Fibroblast of skin of scalp (primary cell): ENCODE measurements around the gene CD300LB.
A peak's percentile ranks its signal among the peaks of the same experiment; 100 is the strongest.
"Not testable (repeated sequence)": the region's sequence is repeated elsewhere in the genome, so short reads cannot be mapped to it uniquely, and the experiment has no call there.

Experiments
- DNase-seq: peaks from one replicate; pipeline ENCODE4 v3.0.0-alpha.2; 2013

CD300LB gene

GRCh38 chr17:74490716-74491115 lies 40.6 kb downstream of the CD300LB start:
- DNase-seq, result no peak

- DNase-seq, result not testable (repeated sequence)
These were observed 43.0 kb downstream of the CD300LB start for GRCh38 chr17:74488276-74488675.

GRCh38 chr17:74485841-74486240 lies 45.4 kb downstream of the CD300LB start:
- no peak for DNase-seq

GRCh38 chr17:74485022-74485743 lies 46.1 kb downstream of the CD300LB start:
- no peak for DNase-seq

GRCh38 chr17:74484066-74484465 lies 47.2 kb downstream of the CD300LB start:
- DNase-seq, result no peak

- no peak for DNase-seq
These were observed 49.7 kb downstream of the CD300LB start for GRCh38 chr17:74481621-74482020.

- no peak for DNase-seq
These were observed 51.0 kb downstream of the CD300LB start for GRCh38 chr17:74480290-74480689.

GRCh38 chr17:74478420-74479100 lies 52.7 kb downstream of the CD300LB start:
- peak; percentile 6 for DNase-seq

- no peak for DNase-seq
These were observed 53.9 kb downstream of the CD300LB start for GRCh38 chr17:74477411-74477810.

GRCh38 chr17:74475189-74475588 lies 56.1 kb downstream of the CD300LB start:
- DNase-seq, result no peak

- DNase-seq, result no peak
These were observed 57.1 kb downstream of the CD300LB start for GRCh38 chr17:74474043-74474792.

- DNase-seq, result no peak
These were observed 58.0 kb downstream of the CD300LB start for GRCh38 chr17:74473294-74473693.

GRCh38 chr17:74472890-74473289 lies 58.4 kb downstream of the CD300LB start:
- no peak for DNase-seq

GRCh38 chr17:74471341-74471740 lies 59.9 kb downstream of the CD300LB start:
- no peak for DNase-seq
